ENCODE results near the gene SLC6A16. TPM values are rescaled to one million over a fixed set of nuclear protein-coding genes. Genes with fewer than 3 reads are reported as not detected.
"Not testable (repeated sequence)": the region's sequence is repeated elsewhere in the genome, so short reads cannot be mapped to it uniquely, and the experiment has no call there.

SLC6A16 gene
- total RNA-seq: 5.3 and 6.0 TPM in 2 replicates
- long read RNA-seq: 0 reads

DNA sequence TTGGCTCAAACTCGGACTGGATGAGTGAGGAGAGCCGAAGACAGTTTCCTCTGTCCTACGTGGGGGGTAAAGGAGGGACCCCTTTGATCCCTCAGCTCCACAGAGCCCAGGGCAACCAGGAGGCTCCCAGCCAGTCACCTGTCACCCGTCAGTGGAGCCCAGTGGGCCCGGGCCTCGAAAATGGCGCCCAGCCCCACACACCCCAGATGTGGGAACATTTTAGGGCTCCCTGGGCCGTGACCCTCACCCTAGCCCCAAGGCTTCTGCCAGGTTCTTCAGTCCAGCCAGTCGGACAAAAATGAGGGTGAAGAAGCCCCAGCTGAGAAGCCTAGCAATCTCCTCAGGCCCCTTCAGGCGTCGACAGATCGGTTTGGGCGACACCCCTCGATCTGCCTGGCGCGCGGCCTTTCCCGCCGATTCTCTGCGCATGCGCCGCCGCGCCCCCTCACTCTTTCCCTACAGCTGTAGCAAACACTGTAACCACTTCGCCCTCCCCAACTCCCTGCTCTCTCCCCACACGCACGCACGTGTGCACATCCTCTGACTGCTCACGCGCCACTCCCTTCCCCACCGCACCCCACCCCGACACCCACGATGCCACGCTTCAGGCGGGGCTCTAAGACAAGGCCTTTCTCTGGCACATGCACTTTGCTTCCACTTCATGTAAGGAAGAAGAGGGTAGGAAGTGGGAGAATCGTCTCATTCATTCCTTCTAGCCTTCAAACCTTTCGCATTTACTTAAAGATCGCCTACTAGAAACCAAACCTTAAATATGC, at the start of gene SLC6A16:
Gene SLC6A16 (minus strand): TSS at position 391 of the 776 bp plus-strand sequence. CDS start 13,844 bp downstream, outside the sequence.
- peaks cover 28% of the 10 kb centered on the region for H3K36me3 Mint-ChIP-seq (ENCODE audit: unreplicated experiment)
- H3K27me3 Mint-ChIP-seq (ENCODE audit: unreplicated experiment): no peaks in the 10 kb centered on the region
- peaks cover 12% of the 10 kb centered on the region for H3K9me3 Mint-ChIP-seq (ENCODE audit: unreplicated experiment)
- peak; percentile 78 for DNase-seq (ENCODE audit: extremely low spot score, unreplicated experiment)
- no peaks in the 10 kb centered on the region for H3K4me1 Mint-ChIP-seq (ENCODE audit: unreplicated experiment)
- TF ChIP-seq, protein P1, sequence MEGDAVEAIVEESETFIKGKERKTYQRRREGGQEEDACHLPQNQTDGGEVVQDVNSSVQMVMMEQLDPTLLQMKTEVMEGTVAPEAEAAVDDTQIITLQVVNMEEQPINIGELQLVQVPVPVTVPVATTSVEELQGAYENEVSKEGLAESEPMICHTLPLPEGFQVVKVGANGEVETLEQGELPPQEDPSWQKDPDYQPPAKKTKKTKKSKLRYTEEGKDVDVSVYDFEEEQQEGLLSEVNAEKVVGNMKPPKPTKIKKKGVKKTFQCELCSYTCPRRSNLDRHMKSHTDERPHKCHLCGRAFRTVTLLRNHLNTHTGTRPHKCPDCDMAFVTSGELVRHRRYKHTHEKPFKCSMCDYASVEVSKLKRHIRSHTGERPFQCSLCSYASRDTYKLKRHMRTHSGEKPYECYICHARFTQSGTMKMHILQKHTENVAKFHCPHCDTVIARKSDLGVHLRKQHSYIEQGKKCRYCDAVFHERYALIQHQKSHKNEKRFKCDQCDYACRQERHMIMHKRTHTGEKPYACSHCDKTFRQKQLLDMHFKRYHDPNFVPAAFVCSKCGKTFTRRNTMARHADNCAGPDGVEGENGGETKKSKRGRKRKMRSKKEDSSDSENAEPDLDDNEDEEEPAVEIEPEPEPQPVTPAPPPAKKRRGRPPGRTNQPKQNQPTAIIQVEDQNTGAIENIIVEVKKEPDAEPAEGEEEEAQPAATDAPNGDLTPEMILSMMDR (IDR thresholded peaks at IDR 0.05): no peak
- no peak within 1 kb of the TSS for H3K27ac Mint-ChIP-seq (ENCODE audit: unreplicated experiment)
- H3K4me3 Mint-ChIP-seq (ENCODE audit: unreplicated experiment): no peak within 1 kb of the TSS

DNA sequence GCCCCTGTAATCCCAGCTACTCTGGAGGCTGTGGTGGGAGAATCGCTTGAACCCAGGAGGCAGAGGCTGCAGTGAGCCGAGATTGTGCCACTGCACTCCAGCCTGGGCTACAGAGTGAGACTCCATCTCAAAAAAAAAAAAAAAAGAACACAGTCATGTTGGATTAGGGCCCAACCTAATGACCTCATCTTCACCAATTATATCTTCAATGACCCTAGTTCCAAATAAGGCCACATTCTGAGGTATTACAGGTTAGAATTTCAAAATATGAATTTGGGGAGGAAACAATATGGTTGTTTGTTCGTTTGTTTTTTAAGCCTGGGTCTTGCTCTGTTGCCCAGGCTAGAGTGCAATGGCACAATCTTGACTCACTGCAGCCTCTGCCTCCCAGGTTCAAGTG, 48.2 kb upstream of the SLC6A16 start:
- H3K4me3 Mint-ChIP-seq (ENCODE audit: unreplicated experiment); H3K27me3 Mint-ChIP-seq (ENCODE audit: unreplicated experiment); H3K36me3 Mint-ChIP-seq (ENCODE audit: unreplicated experiment); H3K9me3 Mint-ChIP-seq (ENCODE audit: unreplicated experiment); DNase-seq (ENCODE audit: extremely low spot score, unreplicated experiment); H3K27ac Mint-ChIP-seq (ENCODE audit: unreplicated experiment); H3K4me1 Mint-ChIP-seq (ENCODE audit: unreplicated experiment): not testable (repeated sequence)

DNA sequence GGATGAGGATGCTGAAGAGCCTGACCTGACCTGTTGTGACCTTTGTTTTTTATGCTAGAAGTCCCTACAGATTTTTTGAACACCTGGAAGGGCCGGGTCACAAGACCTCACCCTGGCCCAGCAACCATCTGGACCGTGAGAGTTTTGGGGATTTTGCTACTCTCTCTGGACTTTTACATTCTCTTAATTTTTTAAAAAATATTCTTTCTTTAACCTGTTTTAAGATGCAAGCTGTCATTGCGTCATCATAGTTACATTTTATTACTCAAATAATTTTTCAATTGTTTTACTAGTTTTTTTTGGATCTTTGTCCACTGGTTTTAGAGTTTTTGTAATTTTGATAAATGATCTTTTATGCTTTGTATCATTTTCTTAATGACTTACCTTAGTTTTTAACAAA, 46.2 kb upstream of the SLC6A16 start:
- no peaks in the 10 kb centered on the region for H3K9me3 Mint-ChIP-seq (ENCODE audit: unreplicated experiment)
- peaks cover 3% of the 10 kb centered on the region for H3K36me3 Mint-ChIP-seq (ENCODE audit: unreplicated experiment)
- no peak overlapping the region for H3K27ac Mint-ChIP-seq (ENCODE audit: unreplicated experiment)
- no peak for DNase-seq (ENCODE audit: extremely low spot score, unreplicated experiment)
- no peaks in the 10 kb centered on the region for H3K4me1 Mint-ChIP-seq (ENCODE audit: unreplicated experiment)
- H3K4me3 Mint-ChIP-seq (ENCODE audit: unreplicated experiment): no peak overlapping the region
- peaks cover 6% of the 10 kb centered on the region for H3K27me3 Mint-ChIP-seq (ENCODE audit: unreplicated experiment)
- TF ChIP-seq, protein P1 (IDR thresholded peaks at IDR 0.05): no peak

DNA sequence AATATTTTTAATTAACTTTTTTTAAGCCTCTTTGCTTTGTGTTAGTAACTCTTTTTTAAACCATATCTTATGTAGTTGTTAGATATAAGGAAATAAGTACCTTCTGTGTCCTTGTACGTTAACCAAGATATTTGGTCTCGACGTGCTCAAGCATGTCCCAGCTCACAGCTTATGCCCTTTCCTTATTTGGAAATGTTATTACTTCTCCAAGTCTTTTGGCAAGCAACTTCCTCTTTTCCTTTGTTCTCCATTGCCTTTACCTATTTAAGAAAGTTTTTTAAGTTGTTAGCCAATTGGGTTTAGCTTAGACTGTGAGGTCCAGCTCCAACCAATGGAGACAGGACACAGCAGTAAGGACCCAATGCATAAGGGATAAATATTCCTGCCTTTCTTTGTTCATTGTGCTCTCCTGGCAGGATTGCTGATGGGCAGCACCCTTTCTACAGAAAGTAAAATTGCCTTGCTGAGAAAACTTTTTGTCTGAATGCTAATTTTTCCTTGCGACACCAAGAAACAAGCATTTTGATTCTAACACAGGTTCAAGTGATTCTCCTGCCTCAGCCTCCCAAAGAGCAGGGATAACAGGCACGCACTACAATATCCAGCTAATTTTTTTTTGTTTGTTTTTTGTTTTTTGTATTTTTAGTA, 43.8 kb upstream of the SLC6A16 start:
- TF ChIP-seq, protein P1 (IDR thresholded peaks at IDR 0.05): no peak
- Mint-ChIP-seq H3K9me3 (ENCODE audit: unreplicated experiment) (no peaks in the 10 kb centered on the region), H3K27me3 (ENCODE audit: unreplicated experiment) (peaks cover 3% of the 10 kb centered on the region), H3K36me3 (ENCODE audit: unreplicated experiment) (peaks cover 3% of the 10 kb centered on the region), H3K4me3 (ENCODE audit: unreplicated experiment) (no peak overlapping the region), H3K27ac (ENCODE audit: unreplicated experiment) (no peak overlapping the region), H3K4me1 (ENCODE audit: unreplicated experiment) (no peaks in the 10 kb centered on the region)
- no peak for DNase-seq (ENCODE audit: extremely low spot score, unreplicated experiment)

DNA sequence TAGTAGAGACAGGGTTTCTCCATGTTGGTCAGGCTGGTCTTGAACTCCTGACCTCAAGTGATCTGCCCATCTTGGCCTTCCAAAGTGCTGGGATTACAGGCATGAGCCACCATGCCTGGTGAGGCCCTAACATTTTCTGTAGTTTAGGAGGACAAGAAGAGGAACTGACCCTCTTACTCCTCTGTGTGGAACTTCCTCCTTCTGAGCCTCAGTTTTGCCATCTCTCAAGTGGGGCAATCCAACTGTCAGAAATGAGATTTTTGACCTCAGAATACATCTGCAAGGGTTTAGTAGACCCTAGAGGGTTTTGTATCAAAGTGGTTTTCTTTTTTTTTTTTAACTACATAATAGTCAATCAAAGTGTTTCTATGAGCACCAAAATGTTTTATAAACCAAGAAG, 41.1 kb upstream of the SLC6A16 start:
- no peaks in the 10 kb centered on the region for H3K9me3 Mint-ChIP-seq (ENCODE audit: unreplicated experiment)
- peaks cover 3% of the 10 kb centered on the region for H3K27me3 Mint-ChIP-seq (ENCODE audit: unreplicated experiment)
- H3K27ac Mint-ChIP-seq (ENCODE audit: unreplicated experiment): no peak overlapping the region
- H3K4me3 Mint-ChIP-seq (ENCODE audit: unreplicated experiment): no peak overlapping the region
- TF ChIP-seq, protein P1 (IDR thresholded peaks at IDR 0.05): no peak
- H3K36me3 Mint-ChIP-seq (ENCODE audit: unreplicated experiment): peaks cover 3% of the 10 kb centered on the region
- no peak for DNase-seq (ENCODE audit: extremely low spot score, unreplicated experiment)
- no peaks in the 10 kb centered on the region for H3K4me1 Mint-ChIP-seq (ENCODE audit: unreplicated experiment)
